ENCODE measurements around the gene PPIP5K2. TPM values are rescaled to one million over a fixed set of nuclear protein-coding genes. Genes with fewer than 3 reads are reported as not detected.

The PPIP5K2 gene
- total RNA-seq, 6 experiments from 2014 or later, result 19.4 to 30.6 (median 26.3) TPM

DNA sequence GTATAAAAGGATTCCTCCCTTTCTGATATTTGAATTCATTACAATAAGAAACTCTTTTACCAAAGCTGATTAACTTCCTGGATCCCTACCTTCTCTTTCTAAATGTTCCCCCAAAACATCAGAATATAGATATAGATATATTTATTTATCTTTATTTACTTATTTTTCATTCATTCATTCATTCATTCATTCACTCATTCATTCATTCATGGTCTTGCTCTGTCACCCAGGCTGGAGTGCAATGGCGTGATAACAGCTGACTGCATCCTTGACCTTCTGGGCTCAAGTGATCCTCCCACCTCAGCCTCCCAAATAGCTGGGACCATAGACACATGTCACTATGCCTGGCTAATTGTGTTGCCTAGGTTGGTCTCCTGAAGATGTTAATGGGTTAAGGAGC is 30.8 kb upstream of the PPIP5K2 start:
- ATAC-seq (no peak), DNase-seq (no peak)
- no peaks in the 10 kb centered on the region for H3K27me3 ChIP-seq
- no peak overlapping the region for H3K4me3 ChIP-seq
- no peak overlapping the region for H3K27ac ChIP-seq
- no peaks in the 10 kb centered on the region for H3K4me1 ChIP-seq
- intact Hi-C loops (cut with DNase I), result no loop called here
- no peak for TF ChIP-seq POLR2A (IDR thresholded peaks at IDR 0.05)
- TF ChIP-seq, protein P1, sequence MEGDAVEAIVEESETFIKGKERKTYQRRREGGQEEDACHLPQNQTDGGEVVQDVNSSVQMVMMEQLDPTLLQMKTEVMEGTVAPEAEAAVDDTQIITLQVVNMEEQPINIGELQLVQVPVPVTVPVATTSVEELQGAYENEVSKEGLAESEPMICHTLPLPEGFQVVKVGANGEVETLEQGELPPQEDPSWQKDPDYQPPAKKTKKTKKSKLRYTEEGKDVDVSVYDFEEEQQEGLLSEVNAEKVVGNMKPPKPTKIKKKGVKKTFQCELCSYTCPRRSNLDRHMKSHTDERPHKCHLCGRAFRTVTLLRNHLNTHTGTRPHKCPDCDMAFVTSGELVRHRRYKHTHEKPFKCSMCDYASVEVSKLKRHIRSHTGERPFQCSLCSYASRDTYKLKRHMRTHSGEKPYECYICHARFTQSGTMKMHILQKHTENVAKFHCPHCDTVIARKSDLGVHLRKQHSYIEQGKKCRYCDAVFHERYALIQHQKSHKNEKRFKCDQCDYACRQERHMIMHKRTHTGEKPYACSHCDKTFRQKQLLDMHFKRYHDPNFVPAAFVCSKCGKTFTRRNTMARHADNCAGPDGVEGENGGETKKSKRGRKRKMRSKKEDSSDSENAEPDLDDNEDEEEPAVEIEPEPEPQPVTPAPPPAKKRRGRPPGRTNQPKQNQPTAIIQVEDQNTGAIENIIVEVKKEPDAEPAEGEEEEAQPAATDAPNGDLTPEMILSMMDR (IDR thresholded peaks at IDR 0.05), result no peak
- 90% methylated on average over 1 of the region's 1 CpG for WGBS (ENCODE audit: insufficient coverage, low coverage, low lambda C conversion rate, missing lambda C conversion rate)
- H3K9me3 ChIP-seq, result no peaks in the 10 kb centered on the region
- H3K36me3 ChIP-seq, result peaks cover 0 to 18% (median 7%) of the 10 kb centered on the region in 4 donors

DNA sequence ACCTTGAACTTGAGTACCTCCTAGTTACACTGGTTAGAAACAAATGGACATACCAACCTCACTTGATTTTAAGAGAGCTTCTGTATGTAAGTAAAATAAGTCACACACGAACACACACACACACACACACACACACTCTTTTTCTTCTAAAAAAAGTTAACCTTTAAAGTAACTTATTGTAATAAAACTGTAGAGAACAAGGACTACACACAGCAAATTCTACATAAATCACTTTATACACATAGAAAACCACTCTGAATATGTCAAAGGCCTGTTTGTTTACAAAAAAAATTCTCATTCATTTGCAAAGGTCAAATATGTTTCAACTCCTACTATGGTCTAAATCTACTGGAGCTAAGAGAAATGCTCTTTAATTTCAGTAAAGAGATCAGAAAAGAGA is 29.3 kb upstream of the PPIP5K2 start:
- Histone ChIP-seq H3K4me1 (no peaks in the 10 kb centered on the region), H3K4me3 (no peak overlapping the region), H3K27me3 (no peaks in the 10 kb centered on the region), H3K27ac (no peak overlapping the region), H3K9me3 (no peaks in the 10 kb centered on the region), H3K36me3 (peaks cover 0 to 18% (median 7%) of the 10 kb centered on the region in 4 donors)
- ATAC-seq (no peak), DNase-seq (no peak)
- TF ChIP-seq, protein P1 (IDR thresholded peaks at IDR 0.05), result no peak
- no peak for TF ChIP-seq POLR2A (IDR thresholded peaks at IDR 0.05)
- 100% methylated on average over 1 of the region's 1 CpG for WGBS (ENCODE audit: insufficient coverage, low coverage, low lambda C conversion rate, missing lambda C conversion rate)
- intact Hi-C loops (cut with DNase I), result no loop called here

DNA sequence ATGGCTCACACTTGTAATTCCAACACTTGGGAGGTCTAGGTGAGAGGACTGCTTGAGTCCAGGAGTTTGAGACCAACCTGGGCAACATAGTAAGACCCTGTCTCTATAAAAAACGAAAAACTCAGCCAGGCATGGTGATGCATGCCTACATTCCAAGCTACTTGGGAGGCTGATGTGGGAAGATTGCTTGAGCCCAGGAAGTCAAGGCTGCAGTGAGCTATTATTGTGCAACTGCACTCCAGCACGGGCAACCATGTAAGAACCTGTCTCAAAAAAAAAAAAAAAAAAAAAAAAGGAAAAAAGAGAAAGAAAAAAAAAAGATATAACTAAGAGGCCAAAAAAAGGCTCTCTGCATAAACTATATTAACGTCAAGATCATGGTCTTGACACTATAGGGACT is 27.4 kb upstream of the PPIP5K2 start:
- Histone ChIP-seq H3K36me3 (peaks cover 0 to 3% (median 0%) of the 10 kb centered on the region in 4 donors), H3K9me3 (no peaks in the 10 kb centered on the region), H3K4me1 (no peaks in the 10 kb centered on the region), H3K27ac (no peak overlapping the region), H3K4me3 (no peak overlapping the region), H3K27me3 (no peaks in the 10 kb centered on the region)
- DNase-seq (no peak), ATAC-seq (no peak)
- no peak for TF ChIP-seq POLR2A (IDR thresholded peaks at IDR 0.05)
- TF ChIP-seq, protein P1 (IDR thresholded peaks at IDR 0.05), result no peak
- WGBS (ENCODE audit: insufficient coverage, low coverage, low lambda C conversion rate, missing lambda C conversion rate), result 74% methylated on average over 2 of the region's 3 CpGs
- intact Hi-C loops (cut with DNase I), result no loop called here

DNA sequence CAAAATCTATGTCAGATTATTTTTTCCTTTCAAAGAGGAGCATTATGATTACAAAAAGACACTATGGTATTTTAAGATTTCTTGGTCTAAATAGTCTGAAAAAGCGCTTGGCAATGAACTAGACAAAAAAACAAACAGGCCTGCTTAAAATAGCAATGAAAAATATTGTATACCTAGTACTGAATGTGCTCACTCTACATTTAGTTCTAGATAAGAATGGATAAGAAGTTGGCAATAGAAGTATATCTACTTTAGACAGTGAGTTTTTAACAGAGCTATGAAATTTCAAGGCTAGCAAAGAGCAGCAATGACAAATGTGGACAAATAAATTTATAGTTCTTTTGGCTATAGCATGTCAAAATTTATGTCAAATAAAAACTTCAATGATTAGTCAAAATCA is 26.4 kb upstream of the PPIP5K2 start:
- WGBS (ENCODE audit: insufficient coverage, low coverage, low lambda C conversion rate, missing lambda C conversion rate), result 92% methylated on average over 1 of the region's 1 CpG
- Histone ChIP-seq H3K36me3 (no peaks in the 10 kb centered on the region), H3K4me1 (no peaks in the 10 kb centered on the region), H3K27me3 (no peaks in the 10 kb centered on the region), H3K9me3 (no peaks in the 10 kb centered on the region), H3K27ac (no peak overlapping the region), H3K4me3 (no peak overlapping the region)
- TF ChIP-seq, protein P1 (IDR thresholded peaks at IDR 0.05), result no peak
- TF ChIP-seq POLR2A (IDR thresholded peaks at IDR 0.05), result no peak
- no peak for DNase-seq
- ATAC-seq, result no peak
- intact Hi-C loops (cut with DNase I), result no loop called here

DNA sequence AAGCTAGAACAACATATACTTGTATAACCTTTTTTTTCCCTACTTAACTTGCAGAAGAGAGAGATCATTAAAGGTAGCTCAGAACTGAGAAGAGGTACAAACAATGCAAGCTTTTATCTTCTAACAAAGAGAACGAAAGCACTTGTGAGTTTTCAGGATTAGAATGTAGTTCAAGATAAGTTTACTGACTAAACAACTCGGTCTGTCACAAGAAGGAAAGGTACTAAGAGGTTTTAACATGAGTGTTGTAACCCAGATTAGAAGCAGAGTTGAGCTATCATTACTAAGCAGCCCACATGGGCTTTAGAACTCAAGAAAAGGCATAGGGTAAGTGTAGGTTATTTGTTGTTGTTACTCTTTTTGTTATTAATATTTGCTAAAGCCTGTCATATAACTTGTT is 25.4 kb upstream of the PPIP5K2 start:
- no peak for DNase-seq
- no peak for ATAC-seq
- H3K36me3 ChIP-seq, result no peaks in the 10 kb centered on the region
- no peaks in the 10 kb centered on the region for H3K4me1 ChIP-seq
- no peaks in the 10 kb centered on the region for H3K27me3 ChIP-seq
- H3K9me3 ChIP-seq, result no peaks in the 10 kb centered on the region
- H3K4me3 ChIP-seq, result no peak overlapping the region
- intact Hi-C loops (cut with DNase I), result no loop called here
- TF ChIP-seq POLR2A (IDR thresholded peaks at IDR 0.05), result no peak
- TF ChIP-seq, protein P1 (IDR thresholded peaks at IDR 0.05), result no peak
- H3K27ac ChIP-seq, result no peak overlapping the region
- 60% methylated on average over 2 of the region's 2 CpGs for WGBS (ENCODE audit: insufficient coverage, low coverage, low lambda C conversion rate, missing lambda C conversion rate)

All from right lobe of liver (tissue), 6 donors.